Stimulated activated CD8-positive, alpha-beta memory T cell treated with anti-CD3 and anti-CD28 coated beads, Interleukin-15, amount 100 ng/mL, for 1 hour (primary cell): ENCODE measurements around the gene PRRC2C.
"Not testable (repeated sequence)": the region's sequence is repeated elsewhere in the genome, so short reads cannot be mapped to it uniquely, and the experiment has no call there.

Source experiments
- DNase-seq: peaks from one replicate; pipeline ENCODE4 v3.0.0-alpha.2; 2020; ENCODE audit warnings: low read depth

The PRRC2C gene

GRCh38 chr1:171585715-171586114 lies 100.4 kb downstream of the PRRC2C start:
- no peak for DNase-seq

- no peak for DNase-seq
These were observed 102.9 kb downstream of the PRRC2C start for GRCh38 chr1:171588230-171588629.

GRCh38 chr1:171590022-171590421 lies 104.7 kb downstream of the PRRC2C start:
- DNase-seq = no peak

GRCh38 chr1:171595324-171595723 lies 110.0 kb downstream of the PRRC2C start:
- DNase-seq = no peak

GRCh38 chr1:171596119-171596518 lies 110.8 kb downstream of the PRRC2C start:
- no peak for DNase-seq

GRCh38 chr1:171596705-171597104 lies 111.4 kb downstream of the PRRC2C start:
- no peak for DNase-seq

GRCh38 chr1:171597203-171597602 lies 111.9 kb downstream of the PRRC2C start:
- no peak for DNase-seq

GRCh38 chr1:171600310-171600709 lies 115.0 kb downstream of the PRRC2C start:
- not testable (repeated sequence) for DNase-seq

GRCh38 chr1:171600862-171601261 lies 115.5 kb downstream of the PRRC2C start:
- no peak for DNase-seq

- DNase-seq = not testable (repeated sequence)
These were observed 117.7 kb downstream of the PRRC2C start for GRCh38 chr1:171603042-171603441.

- DNase-seq = no peak
These were observed 121.1 kb downstream of the PRRC2C start for GRCh38 chr1:171606402-171606941.

GRCh38 chr1:171610385-171610784 lies 125.1 kb downstream of the PRRC2C start:
- DNase-seq = no peak

GRCh38 chr1:171611306-171611705 lies 126.0 kb downstream of the PRRC2C start:
- DNase-seq = no peak

- no peak for DNase-seq
These were observed 128.0 kb downstream of the PRRC2C start for GRCh38 chr1:171613282-171613681.

GRCh38 chr1:171615122-171615906 lies 130.0 kb downstream of the PRRC2C start:
- not testable (repeated sequence) for DNase-seq

- DNase-seq = no peak
These were observed 131.3 kb downstream of the PRRC2C start for GRCh38 chr1:171616586-171616985.

- no peak for DNase-seq
These were observed 136.8 kb downstream of the PRRC2C start, which contains the start of gene MYOCOS for GRCh38 chr1:171622152-171622462. MYOCOS (plus strand) TSS chr1:171622243; CDS start chr1:171623884, 1,641 bp downstream.

- no peak for DNase-seq
These were observed 138.5 kb downstream of the PRRC2C start for GRCh38 chr1:171623651-171624331.

GRCh38 chr1:171625225-171625624 lies 139.9 kb downstream of the PRRC2C start:
- no peak for DNase-seq

GRCh38 chr1:171627020-171627419 lies 141.7 kb downstream of the PRRC2C start:
- DNase-seq = no peak

- no peak for DNase-seq
These were observed 142.9 kb downstream of the PRRC2C start for GRCh38 chr1:171628225-171628624.

GRCh38 chr1:171635661-171636060 lies 150.3 kb downstream of the PRRC2C start:
- no peak for DNase-seq

- no peak for DNase-seq
These were observed 150.8 kb downstream of the PRRC2C start for GRCh38 chr1:171636141-171636540.
